MV-4-11 (cell line): Measurements from ENCODE around the gene BACH2.
"Not testable (repeated sequence)": the region's sequence is repeated elsewhere in the genome, so short reads cannot be mapped to it uniquely, and the experiment has no call there.

ENCODE experiments used
- DNase-seq: peaks from one replicate; lab custom pipeline; 2025; lab: John Stamatoyannopoulos, UW

BACH2 gene

GRCh38 chr6:90154755-90155470, 141.7 kb downstream of the BACH2 start:
- no peak for DNase-seq

GRCh38 chr6:90151576-90152422, 144.8 kb downstream of the BACH2 start:
- DNase-seq, result no peak

- DNase-seq, result no peak
Observed at GRCh38 chr6:90149280-90149679, 147.4 kb downstream of the BACH2 start.

DNA sequence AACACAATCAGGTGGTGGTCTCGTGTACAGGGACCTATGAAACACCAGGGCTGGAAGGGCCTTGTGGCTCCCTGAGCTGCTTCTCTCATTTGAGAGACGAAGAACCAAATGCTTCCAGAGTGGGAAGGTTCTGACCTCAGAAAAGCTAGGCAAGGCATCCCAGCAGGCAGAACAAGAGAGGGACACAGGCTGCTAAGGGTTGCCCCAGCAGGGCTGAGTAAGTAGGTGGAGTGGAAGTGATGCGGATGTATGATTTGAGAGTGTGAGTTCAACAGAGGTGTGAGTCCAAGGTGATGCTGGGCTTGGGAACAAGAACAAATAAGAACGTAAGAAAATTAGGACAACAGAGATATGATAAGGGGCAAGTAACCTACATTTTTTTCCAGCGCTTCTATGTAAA, 147.8 kb downstream of the BACH2 start:
- DNase-seq, result no peak

- DNase-seq, result peak; percentile 90
Observed at GRCh38 chr6:90146921-90147649, 149.6 kb downstream of the BACH2 start.

DNA sequence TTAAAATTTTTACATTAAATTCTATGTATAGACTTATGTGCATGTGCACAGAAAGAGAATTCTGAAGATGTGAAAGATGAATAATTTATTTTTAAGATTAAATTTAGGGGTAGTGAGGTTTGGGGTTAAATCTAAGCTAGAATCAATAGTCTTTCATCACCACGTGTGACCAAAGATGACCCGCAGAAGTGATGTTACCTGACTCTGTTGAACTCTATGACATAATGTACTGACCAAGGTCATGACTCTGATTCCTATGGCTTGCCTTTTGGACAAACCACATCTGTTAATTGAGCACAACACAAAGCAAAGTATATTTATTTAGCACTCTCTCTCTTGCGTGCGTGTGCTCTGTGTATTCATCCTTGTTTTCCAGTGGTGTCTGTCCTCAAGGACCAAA, 150.6 kb downstream of the BACH2 start:
- DNase-seq, result no peak

DNA sequence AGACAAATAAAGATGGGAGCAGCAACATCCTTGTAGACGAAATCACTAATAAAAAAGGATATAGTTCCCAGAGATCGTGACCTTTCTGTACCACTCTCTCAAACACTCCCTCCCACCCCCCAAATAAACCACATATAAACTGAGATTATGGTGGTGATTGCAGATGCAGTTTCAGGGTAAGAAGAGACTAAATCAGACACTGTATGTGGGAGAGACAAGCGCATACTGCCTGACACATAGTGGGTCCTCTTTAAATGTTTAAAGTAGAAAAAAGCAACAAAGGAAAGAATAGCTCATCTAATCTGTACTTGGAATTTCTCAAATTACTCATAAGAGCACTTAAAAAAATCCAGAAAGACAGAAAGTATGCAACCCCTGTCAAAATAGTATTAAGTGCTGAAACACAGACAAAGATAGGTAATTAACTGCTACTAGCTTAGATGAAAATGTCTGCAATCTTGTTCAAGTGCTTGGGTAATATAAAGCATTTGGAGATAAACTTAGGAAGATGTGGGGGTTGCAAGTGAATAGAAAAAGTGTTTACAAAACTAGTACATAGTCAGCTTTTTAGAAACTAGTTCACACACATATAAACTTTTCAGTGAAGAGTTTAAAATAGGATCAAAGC, 151.6 kb downstream of the BACH2 start:
- DNase-seq, result no peak

DNA sequence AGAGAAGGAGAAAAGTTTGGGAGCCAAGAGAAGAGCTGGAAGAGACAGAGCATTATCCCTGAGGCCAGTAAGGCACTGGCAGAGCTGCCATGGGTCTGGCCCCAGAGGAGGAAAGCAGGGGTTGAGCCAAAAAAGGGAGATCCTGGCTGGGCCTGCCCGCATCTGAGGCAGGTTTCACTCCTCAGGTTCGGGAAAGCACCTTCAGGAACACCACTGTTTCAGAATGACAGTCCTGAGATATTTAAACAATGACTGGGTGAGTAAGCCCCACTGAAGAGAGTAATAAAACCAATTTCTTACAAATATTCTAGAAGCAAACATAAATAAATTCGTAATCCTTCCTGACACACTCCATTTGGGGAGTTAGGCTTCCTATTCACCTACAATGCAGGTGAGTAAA, 152.2 kb downstream of the BACH2 start:
- no peak for DNase-seq

DNA sequence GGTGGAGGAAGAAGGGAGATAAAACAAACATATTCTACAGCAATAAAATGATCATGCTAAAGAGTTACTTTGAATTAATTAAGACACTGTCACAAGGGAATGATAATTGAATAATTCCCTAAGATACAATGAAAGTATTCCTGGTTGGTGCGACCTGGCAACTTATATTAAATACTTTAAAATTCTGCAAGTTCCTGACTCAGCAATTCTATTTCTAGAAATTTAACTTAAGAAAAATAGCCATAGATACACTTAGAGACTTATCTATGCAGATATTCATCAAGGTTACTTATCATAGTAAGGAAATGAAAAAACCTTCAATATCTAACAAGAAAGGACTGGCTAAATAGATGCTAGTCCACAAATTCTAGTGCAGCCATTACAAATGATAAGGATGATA, 156.0 kb downstream of the BACH2 start:
- no peak for DNase-seq

DNA sequence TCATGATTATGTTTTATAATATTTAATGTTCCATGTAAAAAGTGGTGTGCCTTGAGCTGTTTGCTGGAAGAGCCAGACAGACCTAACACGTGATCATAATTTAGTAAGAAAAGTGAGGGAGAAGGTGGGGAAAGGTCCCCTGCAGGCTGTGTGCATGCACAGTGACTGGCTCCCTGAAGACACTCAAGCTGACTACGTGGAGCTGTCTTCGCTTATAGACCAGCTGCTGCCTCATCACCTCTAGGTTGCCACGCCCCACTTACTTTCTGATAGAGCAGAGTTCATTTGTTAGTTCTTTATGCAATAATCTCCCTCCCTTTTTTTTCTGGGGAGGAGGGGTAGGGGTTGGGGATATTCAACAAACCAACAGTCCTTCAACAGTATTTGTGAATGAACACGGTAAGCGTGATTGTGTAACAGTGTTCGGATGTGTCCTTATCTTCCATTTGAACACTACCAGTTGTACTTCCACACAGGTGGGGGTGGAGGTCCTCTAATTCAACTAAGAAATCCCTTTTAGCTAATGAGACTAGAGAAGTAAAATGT, 157.3 kb downstream of the BACH2 start:
- DNase-seq, result no peak

- DNase-seq, result no peak
Observed at GRCh38 chr6:90136837-90137568, 159.6 kb downstream of the BACH2 start.

DNA sequence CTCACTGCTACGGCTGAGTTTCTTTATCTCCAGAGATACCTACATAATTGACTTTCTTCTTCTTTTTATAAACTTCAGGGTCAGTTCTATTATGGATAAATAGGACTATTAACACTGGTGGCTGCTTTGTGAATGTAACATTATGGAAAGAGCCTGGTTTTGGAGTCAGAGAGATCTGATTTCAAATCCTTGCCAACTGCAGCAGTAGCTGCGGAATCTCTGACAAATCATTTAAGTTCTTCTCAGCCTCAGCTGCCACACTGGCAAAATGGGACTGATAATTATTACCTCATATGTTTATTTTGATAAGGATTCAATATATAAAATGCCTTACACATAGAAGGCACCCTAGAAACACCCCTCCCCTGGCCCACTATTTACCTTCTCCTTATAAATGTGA, 160.5 kb downstream of the BACH2 start:
- no peak for DNase-seq

- peak; percentile 25 for DNase-seq
Observed at GRCh38 chr6:90135667-90136066, 161.0 kb downstream of the BACH2 start.

- DNase-seq, result not testable (repeated sequence)
Observed at GRCh38 chr6:90133664-90134063, 163.0 kb downstream of the BACH2 start.

GRCh38 chr6:90131614-90132423, 164.8 kb downstream of the BACH2 start:
- DNase-seq, result peak; percentile 72

- DNase-seq, result no peak
Observed at GRCh38 chr6:90131125-90131524, 165.5 kb downstream of the BACH2 start.

GRCh38 chr6:90128687-90129086, 168.0 kb downstream of the BACH2 start:
- not testable (repeated sequence) for DNase-seq

DNA sequence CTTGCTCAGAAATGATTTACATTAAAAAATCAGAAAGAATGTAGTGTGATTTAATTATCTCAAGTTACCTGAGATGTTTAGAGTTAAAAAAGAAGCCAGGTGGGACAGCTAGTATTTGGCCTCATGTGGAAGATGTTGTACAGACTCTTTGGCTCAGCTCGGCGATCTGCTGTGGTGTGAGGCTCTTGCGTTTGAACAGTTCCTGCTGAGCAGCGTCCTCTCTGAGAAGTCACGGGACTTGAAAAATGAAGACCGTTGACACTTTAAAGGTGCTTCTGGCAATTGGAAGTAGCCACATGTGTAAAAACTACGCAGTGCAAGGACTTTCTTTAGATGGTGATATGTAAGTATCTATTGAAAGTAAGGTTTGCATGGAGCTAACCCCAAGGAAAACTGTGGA, 169.0 kb downstream of the BACH2 start:
- no peak for DNase-seq

DNA sequence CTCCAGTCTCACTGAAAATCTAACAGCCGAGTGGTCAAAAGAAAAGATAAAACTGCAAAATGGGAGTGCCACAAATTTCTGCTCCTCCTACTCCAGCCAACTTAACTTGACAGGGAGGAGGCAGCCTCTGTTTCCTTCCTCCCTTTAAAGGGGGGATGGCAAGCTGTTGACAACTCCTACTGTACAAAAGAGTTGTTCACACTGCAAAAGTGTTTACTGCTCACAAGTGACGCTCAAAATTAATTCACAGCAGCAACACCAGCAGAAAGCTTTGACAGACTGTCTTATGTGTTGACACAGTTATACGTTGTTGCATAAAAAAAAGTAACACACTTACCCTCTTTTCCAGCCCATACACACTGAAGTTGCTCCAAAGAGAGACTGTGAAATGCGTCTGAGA, 169.8 kb downstream of the BACH2 start:
- no peak for DNase-seq

DNA sequence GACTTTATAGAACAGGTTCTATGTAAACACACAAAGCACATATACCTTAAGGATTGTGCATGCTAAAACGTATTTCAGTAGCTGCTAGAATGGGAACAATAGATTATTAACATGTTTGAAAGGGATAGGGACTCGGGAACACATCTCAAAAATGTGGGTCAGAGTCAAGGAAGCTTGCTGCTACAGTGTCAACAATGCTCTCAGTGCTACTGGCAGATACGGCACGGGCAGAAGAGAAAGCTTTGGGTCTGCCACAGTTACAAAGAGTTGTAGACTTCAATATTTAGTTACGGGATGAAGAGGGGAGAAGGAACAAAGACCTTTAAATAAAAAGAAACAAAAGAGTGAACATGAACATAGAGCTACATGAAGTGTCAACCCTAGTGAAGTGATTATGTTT, 170.5 kb downstream of the BACH2 start:
- DNase-seq, result no peak
